Fibroblast of skin of abdomen (primary cell): Measurements from ENCODE around the gene TFDP2.
"Not testable (repeated sequence)": the region's sequence is repeated elsewhere in the genome, so short reads cannot be mapped to it uniquely, and the experiment has no call there.

ENCODE experiments used
- DNase-seq: peaks from one replicate; pipeline ENCODE4 v3.0.0-alpha.2; 2013

The TFDP2 gene

GRCh38 chr3:142124243-142124642 is 25.1 kb downstream of the TFDP2 start:
- DNase-seq = no peak

- no peak for DNase-seq
Measured at GRCh38 chr3:142120707-142121106, 28.6 kb downstream of the TFDP2 start.

- peak; percentile 15 for DNase-seq
Measured at GRCh38 chr3:142118911-142119310, 30.4 kb downstream of the TFDP2 start.

GRCh38 chr3:142117056-142117851 is 32.1 kb downstream of the TFDP2 start:
- no peak for DNase-seq

GRCh38 chr3:142115867-142116668 is 33.3 kb downstream of the TFDP2 start:
- peak; percentile 14 for DNase-seq

GRCh38 chr3:142112601-142113000 is 36.7 kb downstream of the TFDP2 start:
- no peak for DNase-seq

GRCh38 chr3:142106548-142106947 is 42.8 kb downstream of the TFDP2 start:
- DNase-seq = no peak

- DNase-seq = no peak
Measured at GRCh38 chr3:142105991-142106390, 43.4 kb downstream of the TFDP2 start.

- DNase-seq = no peak
Measured at GRCh38 chr3:142104763-142105162, 44.6 kb downstream of the TFDP2 start.

GRCh38 chr3:142098964-142099363 is 50.4 kb downstream of the TFDP2 start:
- no peak for DNase-seq

- DNase-seq = no peak
Measured at GRCh38 chr3:142097099-142097843, 52.1 kb downstream of the TFDP2 start.

GRCh38 chr3:142095841-142096240 is 53.5 kb downstream of the TFDP2 start:
- DNase-seq = no peak

GRCh38 chr3:142088925-142089324 is 60.4 kb downstream of the TFDP2 start:
- not testable (repeated sequence) for DNase-seq

- peak; percentile 63 for DNase-seq
Measured at GRCh38 chr3:142088522-142088921, 60.8 kb downstream of the TFDP2 start.

GRCh38 chr3:142087676-142088075 is 61.7 kb downstream of the TFDP2 start:
- DNase-seq = peak; percentile 88

GRCh38 chr3:142086581-142087090 is 62.7 kb downstream of the TFDP2 start:
- no peak for DNase-seq

GRCh38 chr3:142081178-142081577 is 68.2 kb downstream of the TFDP2 start:
- DNase-seq = no peak

- no peak for DNase-seq
Measured at GRCh38 chr3:142077859-142078500, 71.4 kb downstream of the TFDP2 start.

GRCh38 chr3:142077155-142077858 is 72.0 kb downstream of the TFDP2 start:
- no peak for DNase-seq

- DNase-seq = not testable (repeated sequence)
Measured at GRCh38 chr3:142075656-142076055, 73.7 kb downstream of the TFDP2 start.

GRCh38 chr3:142072816-142073215 is 76.5 kb downstream of the TFDP2 start:
- DNase-seq = no peak

GRCh38 chr3:142065932-142066331 is 83.4 kb downstream of the TFDP2 start:
- DNase-seq = no peak
